NCI-H2107 treated with DMSO at 0.1 percent for 48 hours (cell line): ENCODE data around the gene PRR13.
"Not testable (repeated sequence)": the region's sequence is repeated elsewhere in the genome, so short reads cannot be mapped to it uniquely, and the experiment has no call there.

Experiments
- DNase-seq: peaks from one replicate; lab custom pipeline; 2025; ENCODE audit not compliant: unreplicated experiment; lab: John Stamatoyannopoulos, UW

PRR13 gene

DNA sequence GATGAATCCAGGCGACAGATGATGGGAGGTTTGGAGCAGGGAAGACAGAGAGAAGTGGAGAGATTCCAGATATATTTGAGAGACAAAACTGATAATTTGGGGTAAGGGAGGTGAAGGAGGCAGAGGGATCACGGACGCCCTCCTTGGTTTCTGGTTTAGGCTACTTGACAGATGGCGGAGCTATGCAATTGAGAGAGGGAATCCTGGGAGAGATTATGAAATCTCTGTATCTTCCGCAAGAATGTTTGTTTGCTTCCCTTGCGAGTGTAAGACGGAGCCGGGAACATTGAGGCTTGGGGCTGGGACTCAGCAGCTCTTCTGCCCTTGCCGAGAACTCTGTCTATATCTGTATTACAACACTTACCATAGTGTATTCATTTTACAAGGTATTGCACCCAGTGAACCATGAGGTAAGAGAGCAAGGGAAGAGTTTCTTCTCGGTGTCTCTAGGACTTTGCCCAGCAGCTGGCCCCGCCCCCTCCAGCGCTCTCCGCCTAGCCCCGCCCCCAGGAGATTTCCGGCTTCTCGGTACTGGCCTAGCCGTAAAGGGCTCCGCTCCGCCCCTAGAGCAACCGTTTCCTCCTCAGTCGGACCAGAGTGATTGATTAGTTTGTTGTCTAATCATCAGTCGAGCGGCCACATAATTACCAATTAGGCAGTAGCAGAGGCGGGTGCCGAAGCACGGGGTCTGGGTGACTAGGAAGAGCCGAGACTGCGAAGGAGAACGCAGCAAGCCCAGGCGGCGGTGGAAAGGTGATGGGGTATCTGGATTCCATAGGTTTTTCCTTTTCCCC lies at the start of gene PRR13:
Gene PRR13 (plus strand): TSS at position 695 of the 794 bp plus-strand sequence. CDS start 981 bp downstream, outside the sequence.
- DNase-seq: peak; percentile 99

- DNase-seq: no peak
Observed at GRCh38 chr12:53399896-53400295, 41.6 kb upstream of the PRR13 start.

- DNase-seq: not testable (repeated sequence)
Observed at GRCh38 chr12:53402351-53402750, 39.2 kb upstream of the PRR13 start.

- DNase-seq: no peak
Observed at GRCh38 chr12:53402871-53403270, 38.7 kb upstream of the PRR13 start.

GRCh38 chr12:53410951-53411350 lies 30.6 kb upstream of the PRR13 start:
- no peak for DNase-seq

DNA sequence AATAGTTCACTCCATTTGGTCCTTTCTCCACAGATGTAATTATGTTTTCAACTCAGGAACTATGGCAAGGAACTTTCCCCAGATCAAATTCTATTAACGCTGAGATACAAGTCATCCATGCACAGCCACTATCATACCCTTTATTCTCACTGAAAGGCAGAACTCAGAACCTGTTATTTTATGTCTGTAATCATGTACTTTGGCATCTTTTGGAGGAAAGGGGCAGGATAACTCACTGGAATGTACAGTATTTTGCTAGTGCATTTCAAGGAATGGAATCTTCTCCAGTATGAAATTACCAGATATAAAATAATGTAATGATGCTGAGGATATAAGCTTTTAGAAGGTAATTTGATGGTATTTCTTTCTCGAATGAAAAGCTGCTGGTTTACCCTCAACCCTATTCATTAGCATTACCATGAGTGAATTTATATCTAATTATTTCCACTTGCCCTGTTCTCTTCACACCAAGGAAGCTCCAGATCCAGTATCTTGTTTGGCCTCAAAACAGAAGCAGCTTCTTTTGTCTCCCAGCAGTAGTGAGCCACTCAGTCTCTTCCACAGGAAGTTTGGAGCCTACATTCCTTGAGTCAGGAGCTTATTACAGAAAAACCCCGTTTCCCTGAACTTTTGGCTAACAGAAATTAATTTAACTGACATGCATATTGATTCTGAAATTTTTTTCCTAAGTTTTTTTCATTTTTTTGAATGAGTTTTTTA lies 27.9 kb upstream of the PRR13 start:
- DNase-seq: no peak

GRCh38 chr12:53414756-53415417 lies 26.6 kb upstream of the PRR13 start:
- no peak for DNase-seq

DNA sequence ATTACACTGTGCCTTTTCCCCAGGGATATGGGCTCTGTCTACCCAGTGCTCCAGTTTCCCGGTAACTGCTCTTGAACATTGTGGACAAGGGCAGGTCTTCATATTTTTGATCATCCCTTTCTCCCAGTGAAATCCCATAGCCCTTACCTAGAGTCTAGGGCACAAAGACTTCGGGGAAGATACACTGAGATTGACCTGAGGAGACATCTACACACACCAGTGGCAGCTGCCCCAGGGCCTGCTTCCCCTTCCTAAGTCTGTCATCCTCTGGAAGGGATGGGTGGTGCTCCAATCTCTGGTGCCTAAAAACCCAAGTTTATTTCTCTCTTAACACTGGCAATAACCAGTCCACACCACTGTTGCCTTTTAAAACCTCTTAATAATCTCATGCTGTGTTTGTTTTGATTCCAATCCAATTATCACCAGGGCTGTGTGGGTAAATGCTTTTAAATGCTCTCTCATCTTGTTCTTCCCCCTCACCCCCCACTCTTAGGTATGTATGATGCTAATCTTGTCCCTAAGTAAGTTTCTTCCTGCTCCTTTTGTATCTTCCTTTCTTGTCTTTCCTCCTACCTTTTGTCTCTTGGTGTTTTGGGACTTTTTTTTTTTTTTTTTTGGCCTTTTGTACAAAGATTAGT lies 25.7 kb upstream of the PRR13 start:
- not testable (repeated sequence) for DNase-seq

GRCh38 chr12:53417291-53417816 lies 24.2 kb upstream of the PRR13 start:
- DNase-seq: not testable (repeated sequence)

DNA sequence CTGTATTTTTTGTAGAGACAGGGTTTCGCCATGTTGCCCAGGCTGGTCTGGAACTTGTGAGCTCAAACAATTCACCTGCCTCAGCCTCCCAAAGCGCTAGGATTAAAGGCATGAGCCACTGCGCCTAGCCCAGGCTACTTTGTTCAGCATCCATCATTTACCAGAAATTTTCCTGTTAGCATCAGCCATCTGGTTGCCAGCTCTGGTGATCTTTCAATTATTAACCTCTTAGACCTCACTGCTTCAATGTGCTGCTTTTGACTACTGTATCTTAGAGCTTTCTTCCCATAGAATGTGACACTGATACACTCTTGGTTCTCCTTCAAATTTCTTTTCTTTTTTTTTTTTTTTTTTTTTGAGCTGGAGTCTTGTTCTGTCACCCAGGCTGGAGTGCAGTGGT lies 23.3 kb upstream of the PRR13 start:
- DNase-seq: no peak

DNA sequence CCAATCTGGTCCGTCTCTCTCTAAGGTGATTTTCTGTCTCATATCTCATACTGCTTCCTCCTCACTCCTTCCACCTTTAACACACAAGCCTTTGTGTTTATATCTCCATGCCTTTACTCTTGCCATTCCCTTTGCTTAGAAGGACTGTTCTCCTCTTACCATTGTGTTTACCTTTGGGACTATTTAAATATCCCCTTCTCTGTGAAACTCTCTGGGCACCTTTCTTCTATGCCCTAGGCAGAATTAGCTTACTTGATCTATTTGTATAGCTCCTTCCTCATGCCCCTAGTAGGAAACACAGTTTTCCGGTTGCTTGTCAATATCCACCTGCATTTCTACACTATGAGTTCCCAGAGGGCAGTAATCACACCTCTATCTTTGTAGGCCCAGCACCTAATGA lies 21.8 kb upstream of the PRR13 start:
- no peak for DNase-seq

- not testable (repeated sequence) for DNase-seq
Observed at GRCh38 chr12:53422247-53422646, 19.3 kb upstream of the PRR13 start.

- no peak for DNase-seq
Observed at GRCh38 chr12:53423597-53423996, 17.9 kb upstream of the PRR13 start, which contains the start of gene AMHR2. Gene AMHR2 (plus strand): TSS chr12:53423855. CDS start chr12:53423935, 80 bp downstream.

- no peak for DNase-seq
Observed at GRCh38 chr12:53424626-53425514, 16.7 kb upstream of the PRR13 start.

DNA sequence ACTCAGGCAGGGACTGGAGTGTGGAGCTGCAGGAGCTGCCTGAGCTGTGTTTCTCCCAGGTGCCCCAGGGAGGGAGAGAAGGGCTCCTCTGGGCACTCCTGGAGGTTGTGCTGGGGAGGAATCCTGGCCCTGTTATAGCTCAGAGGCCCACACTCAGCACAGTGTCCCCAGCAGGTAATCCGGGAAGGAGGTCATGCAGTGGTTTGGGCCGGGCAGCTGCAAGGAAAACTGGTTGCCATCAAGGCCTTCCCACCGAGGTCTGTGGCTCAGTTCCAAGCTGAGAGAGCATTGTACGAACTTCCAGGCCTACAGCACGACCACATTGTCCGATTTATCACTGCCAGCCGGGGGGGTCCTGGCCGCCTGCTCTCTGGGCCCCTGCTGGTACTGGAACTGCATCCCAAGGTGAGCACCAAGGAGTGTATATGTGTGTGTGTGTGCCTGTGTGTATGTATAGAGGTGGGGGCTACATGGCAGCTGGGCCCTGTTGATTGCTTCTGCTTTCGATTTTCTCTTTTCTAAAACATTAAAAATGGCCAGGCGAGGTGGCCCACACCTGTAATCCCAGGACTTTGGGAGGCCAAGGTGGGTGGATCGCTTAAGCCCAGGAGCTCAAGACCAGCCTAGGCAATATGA lies 15.9 kb upstream of the PRR13 start:
- no peak for DNase-seq

- DNase-seq: no peak
Observed at GRCh38 chr12:53427905-53428594, 13.5 kb upstream of the PRR13 start.

DNA sequence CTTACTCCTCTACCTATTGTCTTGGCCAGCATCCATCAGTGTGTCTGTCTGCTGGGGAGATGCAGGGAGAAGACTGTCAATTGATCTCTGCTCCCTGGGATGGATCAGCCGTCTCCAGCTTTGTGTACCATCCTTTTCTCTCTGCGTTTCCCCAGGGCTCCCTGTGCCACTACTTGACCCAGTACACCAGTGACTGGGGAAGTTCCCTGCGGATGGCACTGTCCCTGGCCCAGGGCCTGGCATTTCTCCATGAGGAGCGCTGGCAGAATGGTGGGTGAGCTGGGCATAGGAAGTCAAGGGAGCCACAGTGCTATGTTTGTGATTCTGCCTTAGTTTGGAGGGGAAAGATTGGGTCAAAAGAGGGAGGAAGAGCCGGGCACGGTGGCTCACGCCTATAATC lies 12.8 kb upstream of the PRR13 start:
- DNase-seq: no peak

- DNase-seq: no peak
Observed at GRCh38 chr12:53430116-53430515, 11.4 kb upstream of the PRR13 start.

DNA sequence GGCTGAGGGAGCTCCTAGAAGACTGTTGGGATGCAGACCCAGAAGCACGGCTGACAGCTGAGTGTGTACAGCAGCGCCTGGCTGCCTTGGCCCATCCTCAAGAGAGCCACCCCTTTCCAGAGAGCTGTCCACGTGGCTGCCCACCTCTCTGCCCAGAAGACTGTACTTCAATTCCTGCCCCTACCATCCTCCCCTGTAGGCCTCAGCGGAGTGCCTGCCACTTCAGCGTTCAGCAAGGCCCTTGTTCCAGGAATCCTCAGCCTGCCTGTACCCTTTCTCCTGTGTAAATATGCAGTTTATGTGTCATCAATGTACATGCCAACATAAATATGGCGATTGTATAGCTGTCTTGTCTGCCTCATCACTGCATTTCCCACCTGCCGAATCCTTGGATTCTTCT lies 10.3 kb upstream of the PRR13 start:
- DNase-seq: no peak
